ENCODE measurements around the gene HNRNPA1. TPM values are rescaled to one million over a fixed set of nuclear protein-coding genes. Genes with fewer than 3 reads are reported as not detected.

HNRNPA1 gene
- total RNA-seq, 2 experiments from 2014 or later: 713 to 2,128 TPM

GRCh38 chr12:54240971-54241588 lies 39.4 kb upstream of the HNRNPA1 start:
- no TSS peak for BruUV-seq (replicated peaks)
- Histone ChIP-seq H4K20me1 (ENCODE audit: insufficient read depth, low read length) (no peaks in the 10 kb centered on the region), H3K4me3 (ENCODE audit: low read depth, low read length, poor library complexity, severe bottlenecking) (no peak overlapping the region), H3K4me1 (ENCODE audit: insufficient read depth, low read length, poor library complexity, severe bottlenecking) (peaks cover 10% of the 10 kb centered on the region), H3K36me3 (ENCODE audit: insufficient read depth, low read length) (peaks cover 98% of the 10 kb centered on the region), H3K9me3 (ENCODE audit: low read length) (no peaks in the 10 kb centered on the region), H3K79me2 (ENCODE audit: insufficient read depth, low read depth, low read length) (no peaks in the 10 kb centered on the region), H3K9me2 (ENCODE audit: insufficient read depth, low read length) (no peaks in the 10 kb centered on the region), H3K27ac (ENCODE audit: low read depth, low read length, poor library complexity, severe bottlenecking) (no peak overlapping the region), H2AFZ (ENCODE audit: low read length) (no peak overlapping the region), H3K4me2 (ENCODE audit: low read length) (no peak overlapping the region)
- no peak for DNase-seq (ENCODE audit: low spot score)
- ChIA-PET POLR2A (interaction anchor here (0.5 to 2.1 kb wide), 6 partner anchors 11 to 22 kb away, joined by 3 to 13 read pairs (median 6); no protein-coding TSS in a partner anchor), CTCF (ENCODE audit: unreplicated experiment) (interaction anchor here (0.8 kb wide), 1 partner anchor 11 kb away, joined by 3 read pairs; no protein-coding TSS in a partner anchor)
- intact Hi-C loops (cut with micrococcal nuclease; ENCODE audit: unreplicated experiment): no loop called here
- TF ChIP-seq EZH2phosphoT487 (IDR thresholded peaks at IDR 0.05; ENCODE audit: borderline replicate concordance, low read depth, low read length) (no peak), CTCF (conservative IDR thresholded peaks at IDR 0.05; ENCODE audit: low read length) (no peak)

GRCh38 chr12:54246011-54246641 lies 34.4 kb upstream of the HNRNPA1 start:
- Histone ChIP-seq H4K20me1 (ENCODE audit: insufficient read depth, low read length) (no peaks in the 10 kb centered on the region), H3K9me3 (ENCODE audit: low read length) (no peaks in the 10 kb centered on the region), H2AFZ (ENCODE audit: low read length) (no peak overlapping the region), H3K9me2 (ENCODE audit: insufficient read depth, low read length) (no peaks in the 10 kb centered on the region), H3K27ac (ENCODE audit: low read depth, low read length, poor library complexity, severe bottlenecking) (no peak overlapping the region), H3K4me1 (ENCODE audit: insufficient read depth, low read length, poor library complexity, severe bottlenecking) (peaks cover 7% of the 10 kb centered on the region), H3K36me3 (ENCODE audit: insufficient read depth, low read length) (peaks cover 95% of the 10 kb centered on the region), H3K79me2 (ENCODE audit: insufficient read depth, low read depth, low read length) (peaks cover 6% of the 10 kb centered on the region; the same call in 1 of the 2 replicates), H3K4me2 (ENCODE audit: low read length) (no peak overlapping the region), H3K4me3 (ENCODE audit: low read depth, low read length, poor library complexity, severe bottlenecking) (no peak overlapping the region)
- no TSS peak for BruUV-seq (replicated peaks)
- no peak for DNase-seq (ENCODE audit: low spot score)
- intact Hi-C loops (cut with micrococcal nuclease; ENCODE audit: unreplicated experiment): no loop called here
- TF ChIP-seq EZH2phosphoT487 (IDR thresholded peaks at IDR 0.05; ENCODE audit: borderline replicate concordance, low read depth, low read length): no peak
- TF ChIP-seq CTCF (conservative IDR thresholded peaks at IDR 0.05; ENCODE audit: low read length): no peak
- POLR2A ChIA-PET: interaction anchor here (0.7 kb wide), 2 partner anchors 87 to 631 kb away, joined by 3 to 10 read pairs; no protein-coding TSS in a partner anchor
- CTCF ChIA-PET (ENCODE audit: unreplicated experiment): no interaction called here

- Histone ChIP-seq H3K4me2 (ENCODE audit: low read length) (no peak overlapping the region), H3K4me1 (ENCODE audit: insufficient read depth, low read length, poor library complexity, severe bottlenecking) (no peaks in the 10 kb centered on the region), H3K9me2 (ENCODE audit: insufficient read depth, low read length) (no peaks in the 10 kb centered on the region), H3K79me2 (ENCODE audit: insufficient read depth, low read depth, low read length) (peaks cover 32% of the 10 kb centered on the region; the same call in 1 of the 2 replicates), H2AFZ (ENCODE audit: low read length) (no peak overlapping the region), H4K20me1 (ENCODE audit: insufficient read depth, low read length) (no peaks in the 10 kb centered on the region), H3K36me3 (ENCODE audit: insufficient read depth, low read length) (peaks cover 93% of the 10 kb centered on the region), H3K27ac (ENCODE audit: low read depth, low read length, poor library complexity, severe bottlenecking) (no peak overlapping the region), H3K4me3 (ENCODE audit: low read depth, low read length, poor library complexity, severe bottlenecking) (no peak overlapping the region), H3K9me3 (ENCODE audit: low read length) (no peaks in the 10 kb centered on the region)
- POLR2A ChIA-PET: interaction anchor here (0.7 kb wide), 2 partner anchors 27 to 231 kb away, joined by 3 read pairs; no protein-coding TSS in a partner anchor
- no peak for DNase-seq (ENCODE audit: low spot score)
- CTCF ChIA-PET (ENCODE audit: unreplicated experiment): no interaction called here
- intact Hi-C loops (cut with micrococcal nuclease; ENCODE audit: unreplicated experiment): no loop called here
- no TSS peak for BruUV-seq (replicated peaks)
- TF ChIP-seq CTCF (conservative IDR thresholded peaks at IDR 0.05; ENCODE audit: low read length) (no peak), EZH2phosphoT487 (IDR thresholded peaks at IDR 0.05; ENCODE audit: borderline replicate concordance, low read depth, low read length) (no peak)
These were observed 31.0 kb upstream of the HNRNPA1 start for GRCh38 chr12:54249489-54249888.

All from OCI-LY7 (cell line).